HFFc6 (cell line): Measurements from ENCODE around the gene PGD. TPM values are rescaled to one million over a fixed set of nuclear protein-coding genes. Genes with fewer than 3 reads are reported as not detected.
"Not testable (repeated sequence)": the region's sequence is repeated elsewhere in the genome, so short reads cannot be mapped to it uniquely, and the experiment has no call there.

ENCODE experiments used
- DNase-seq: peaks from one replicate; pipeline ENCODE4 v3.0.0-alpha.2; 2018
- H3K27ac Mint-ChIP-seq: 2 replicates; pipeline ENCODE4 v1.8.0; 2020; ENCODE audit warnings: mild to moderate bottlenecking, mixed read lengths
- H3K27me3 Mint-ChIP-seq: 2 replicates; pipeline ENCODE4 v1.8.0; 2021; ENCODE audit warnings: mild to moderate bottlenecking, moderate library complexity, mixed read lengths; ENCODE audit not compliant: insufficient read depth
- H3K36me3 Mint-ChIP-seq: 2 replicates; pipeline ENCODE4 v1.8.0; 2021; ENCODE audit warnings: low read depth, mixed read lengths
- H3K4me1 Mint-ChIP-seq: 2 replicates; pipeline ENCODE4 v1.8.0; 2020; ENCODE audit warnings: low read depth, mixed read lengths
- H3K4me3 Mint-ChIP-seq: 2 replicates; pipeline ENCODE4 v1.8.0; 2020; ENCODE audit warnings: mild to moderate bottlenecking, moderate library complexity, mixed read lengths
- H3K9me3 Mint-ChIP-seq: 2 replicates; pipeline ENCODE4 v1.8.0; 2020; ENCODE audit warnings: mild to moderate bottlenecking, mixed read lengths
- CTCF ChIP-seq: fragments of 200-600 bp; sonication (generic); IDR thresholded peaks from 2 replicates; pipeline ENCODE4 v1.5.0; 2021; ENCODE audit warnings: antibody characterized with exemption, mild to moderate bottlenecking
- total RNA-seq, 6 experiments: library from RNA; stranded (reverse); fragmentation: NEBNext Ultra II Directional; extraction: Animal tissue kit (Norgen Biotek cat#: 25700); gene quantifications; 2 replicates in 1 of 6; 3 replicates in 5 of 6; pipeline ENCODE4 v1.2.3, GENCODE V29; 2021

Gene PGD
- total RNA-seq, 6 experiments from 2014 or later: 131 to 235 (median 220) TPM

GRCh38 chr1:10368194-10368593 is 30.7 kb upstream of the PGD start:
- Mint-ChIP-seq H3K27me3 (no peaks in the 10 kb centered on the region; the same call in 1 of the 2 replicates), H3K36me3 (peaks cover 5% of the 10 kb centered on the region), H3K9me3 (no peaks in the 10 kb centered on the region), H3K4me1 (no peaks in the 10 kb centered on the region), H3K27ac (no peak overlapping the region), H3K4me3 (no peak overlapping the region)
- no peak for TF ChIP-seq CTCF
- no peak for DNase-seq

- H3K27ac Mint-ChIP-seq: no peak overlapping the region
These were observed 24.4 kb upstream of the PGD start for GRCh38 chr1:10374442-10374860.

GRCh38 chr1:10377365-10378029 is 21.4 kb upstream of the PGD start:
- TF ChIP-seq CTCF: peak; percentile 93

More at GRCh38 chr1:10374442-10374860, 24.4 kb upstream of the PGD start:
- H3K36me3 Mint-ChIP-seq: 0 out of 2 replicates have a peak, but pooled peaks cover 6% of the 10 kb centered on the region
- peaks cover 26% of the 10 kb centered on the region for H3K4me1 Mint-ChIP-seq
- no peak overlapping the region for H3K4me3 Mint-ChIP-seq
- no peaks in the 10 kb centered on the region for H3K9me3 Mint-ChIP-seq
- H3K27me3 Mint-ChIP-seq: no peaks in the 10 kb centered on the region; the same call in 1 of the 2 replicates
- no peak for TF ChIP-seq CTCF
- DNase-seq: no peak

GRCh38 chr1:10378081-10378841 is 20.6 kb upstream of the PGD start:
- H3K4me3 Mint-ChIP-seq: peak overlapping the region; percentile 32; the same call in 1 of the 2 replicates
- H3K9me3 Mint-ChIP-seq: no peaks in the 10 kb centered on the region
- H3K27me3 Mint-ChIP-seq: no peaks in the 10 kb centered on the region; the same call in 1 of the 2 replicates
- TF ChIP-seq CTCF: no peak
- peak; percentile 47 for DNase-seq
- H3K4me1 Mint-ChIP-seq: peaks cover 44% of the 10 kb centered on the region
- H3K27ac Mint-ChIP-seq: peak overlapping the region; percentile 85
- 0 out of 2 replicates have a peak, but pooled peaks cover 7% of the 10 kb centered on the region for H3K36me3 Mint-ChIP-seq

More at GRCh38 chr1:10377365-10378029, 21.4 kb upstream of the PGD start:
- H3K4me1 Mint-ChIP-seq: peaks cover 44% of the 10 kb centered on the region
- not testable (repeated sequence) for H3K27me3 Mint-ChIP-seq, H3K36me3 Mint-ChIP-seq, H3K9me3 Mint-ChIP-seq
- peak; percentile 84 for DNase-seq
- peak overlapping the region; percentile 85 for H3K27ac Mint-ChIP-seq
- H3K4me3 Mint-ChIP-seq: peak overlapping the region; percentile 32; the same call in 1 of the 2 replicates

GRCh38 chr1:10379101-10379620 is 19.7 kb upstream of the PGD start:
- H3K27ac Mint-ChIP-seq: peak overlapping the region; percentile 85
- no peak overlapping the region; the same call in 1 of the 2 replicates for H3K4me3 Mint-ChIP-seq

More at GRCh38 chr1:10379101-10379620, 19.7 kb upstream of the PGD start:
- DNase-seq: no peak
- Mint-ChIP-seq H3K36me3 (peaks cover 12% of the 10 kb centered on the region), H3K9me3 (no peaks in the 10 kb centered on the region), H3K4me1 (peaks cover 44% of the 10 kb centered on the region), H3K27me3 (no peaks in the 10 kb centered on the region; the same call in 1 of the 2 replicates)
- TF ChIP-seq CTCF: no peak
